ENCODE measurements around the gene RSU1.

The RSU1 gene

GRCh38 chr10:16745061-16745460, 72.2 kb downstream of the RSU1 start:
- Histone ChIP-seq H3K4me1 (ENCODE audit: low read length) (no peaks in the 10 kb centered on the region), H4K20me1 (ENCODE audit: insufficient read depth, low read length) (no peaks in the 10 kb centered on the region), H3K9ac (ENCODE audit: low read length) (no peak overlapping the region), H3K36me3 (replicated peaks; ENCODE audit: low read depth, low read length) (no peaks in the 10 kb centered on the region), H2AFZ (ENCODE audit: low read depth, low read length) (no peak overlapping the region), H3K4me3 (ENCODE audit: low read length) (no peak overlapping the region), H3K27me3 (ENCODE audit: low read depth, low read length) (no peaks in the 10 kb centered on the region), H3K9me3 (ENCODE audit: insufficient read depth, low read length) (no peaks in the 10 kb centered on the region), H3K79me2 (ENCODE audit: low read length) (no peaks in the 10 kb centered on the region), H3K4me2 (ENCODE audit: low read length) (no peak overlapping the region), H3K27ac (ENCODE audit: low read length) (no peak overlapping the region)
- TF ChIP-seq EZH2phosphoT487 (IDR thresholded peaks at IDR 0.05; ENCODE audit: low read depth) (no peak), CTCF (IDR thresholded peaks at IDR 0.05; ENCODE audit: low read depth, low read length) (no peak)

GRCh38 chr10:16742165-16742960, 74.9 kb downstream of the RSU1 start:
- H2AFZ ChIP-seq (ENCODE audit: low read depth, low read length) = no peak overlapping the region
- no peak overlapping the region for H3K27ac ChIP-seq (ENCODE audit: low read length)
- no peak for TF ChIP-seq CTCF (IDR thresholded peaks at IDR 0.05; ENCODE audit: low read depth, low read length)
- TF ChIP-seq EZH2phosphoT487 (IDR thresholded peaks at IDR 0.05; ENCODE audit: low read depth) = no peak
- H3K9me3 ChIP-seq (ENCODE audit: insufficient read depth, low read length) = no peaks in the 10 kb centered on the region
- H3K4me1 ChIP-seq (ENCODE audit: low read length) = no peaks in the 10 kb centered on the region
- no peaks in the 10 kb centered on the region for H4K20me1 ChIP-seq (ENCODE audit: insufficient read depth, low read length)
- H3K36me3 ChIP-seq (replicated peaks; ENCODE audit: low read depth, low read length) = no peaks in the 10 kb centered on the region
- no peak overlapping the region for H3K4me3 ChIP-seq (ENCODE audit: low read length)
- H3K9ac ChIP-seq (ENCODE audit: low read length) = no peak overlapping the region
- H3K4me2 ChIP-seq (ENCODE audit: low read length) = no peak overlapping the region
- no peaks in the 10 kb centered on the region for H3K79me2 ChIP-seq (ENCODE audit: low read length)
- no peaks in the 10 kb centered on the region for H3K27me3 ChIP-seq (ENCODE audit: low read depth, low read length)

GRCh38 chr10:16741540-16741939, 75.7 kb downstream of the RSU1 start:
- Histone ChIP-seq H3K79me2 (ENCODE audit: low read length) (no peaks in the 10 kb centered on the region), H2AFZ (ENCODE audit: low read depth, low read length) (no peak overlapping the region), H3K9me3 (ENCODE audit: insufficient read depth, low read length) (no peaks in the 10 kb centered on the region), H3K9ac (ENCODE audit: low read length) (no peak overlapping the region), H3K27ac (ENCODE audit: low read length) (no peak overlapping the region), H3K36me3 (replicated peaks; ENCODE audit: low read depth, low read length) (no peaks in the 10 kb centered on the region), H3K4me3 (ENCODE audit: low read length) (no peak overlapping the region), H4K20me1 (ENCODE audit: insufficient read depth, low read length) (no peaks in the 10 kb centered on the region), H3K27me3 (ENCODE audit: low read depth, low read length) (no peaks in the 10 kb centered on the region), H3K4me2 (ENCODE audit: low read length) (no peak overlapping the region), H3K4me1 (ENCODE audit: low read length) (no peaks in the 10 kb centered on the region)
- TF ChIP-seq CTCF (IDR thresholded peaks at IDR 0.05; ENCODE audit: low read depth, low read length) (no peak), EZH2phosphoT487 (IDR thresholded peaks at IDR 0.05; ENCODE audit: low read depth) (no peak)

GRCh38 chr10:16737420-16737819, 79.8 kb downstream of the RSU1 start:
- H4K20me1 ChIP-seq (ENCODE audit: insufficient read depth, low read length) = no peaks in the 10 kb centered on the region
- H3K79me2 ChIP-seq (ENCODE audit: low read length) = no peaks in the 10 kb centered on the region

More at GRCh38 chr10:16737420-16737819, 79.8 kb downstream of the RSU1 start:
- no peak overlapping the region for H3K4me2 ChIP-seq (ENCODE audit: low read length)
- H3K9me3 ChIP-seq (ENCODE audit: insufficient read depth, low read length) = no peaks in the 10 kb centered on the region
- H3K4me1 ChIP-seq (ENCODE audit: low read length) = no peaks in the 10 kb centered on the region
- H2AFZ ChIP-seq (ENCODE audit: low read depth, low read length) = no peak overlapping the region
- no peak overlapping the region for H3K9ac ChIP-seq (ENCODE audit: low read length)
- no peak overlapping the region for H3K4me3 ChIP-seq (ENCODE audit: low read length)
- H3K36me3 ChIP-seq (replicated peaks; ENCODE audit: low read depth, low read length) = no peaks in the 10 kb centered on the region
- no peaks in the 10 kb centered on the region for H3K27me3 ChIP-seq (ENCODE audit: low read depth, low read length)
- H3K27ac ChIP-seq (ENCODE audit: low read length) = no peak overlapping the region
- no peak for TF ChIP-seq CTCF (IDR thresholded peaks at IDR 0.05; ENCODE audit: low read depth, low read length)
- TF ChIP-seq EZH2phosphoT487 (IDR thresholded peaks at IDR 0.05; ENCODE audit: low read depth) = no peak
